Subcutaneous abdominal adipose tissue (tissue), 5 donors: ENCODE results near the gene FGL2.

Experiments
- H3K27ac ChIP-seq: one replicate; pipeline ENCODE4 v1.7.0; 2013; ENCODE audit warnings: low read depth, mild to moderate bottlenecking, inconsistent platforms, low read length, moderate library complexity
- H3K27me3 ChIP-seq, 5 donors: one replicate each; pipeline ENCODE4 v1.7.0; 2013; ENCODE audit warnings: low read length in 5 of 5, inconsistent platforms in 1 of 5; ENCODE audit not compliant: control insufficient read depth in 5 of 5, insufficient read depth in 4 of 5
- H3K36me3 ChIP-seq, 5 donors: one replicate each; pipeline ENCODE4 v1.7.0; 2013; ENCODE audit warnings: low read length in 5 of 5; ENCODE audit not compliant: control insufficient read depth in 5 of 5, insufficient read depth in 5 of 5
- H3K4me1 ChIP-seq, 5 donors: one replicate each; pipeline ENCODE4 v1.7.0; 2013; ENCODE audit warnings: low read length in 5 of 5, mild to moderate bottlenecking in 3 of 5, moderate library complexity in 1 of 5; ENCODE audit not compliant: control insufficient read depth in 5 of 5, insufficient read depth in 5 of 5
- H3K4me3 ChIP-seq, 5 donors: one replicate each; pipeline ENCODE4 v1.7.0; 2013; ENCODE audit warnings: low read length in 5 of 5, low read depth in 1 of 5
- H3K9ac ChIP-seq, 5 donors: one replicate each; pipeline ENCODE4 v1.7.0; 2013; ENCODE audit warnings: low read length in 5 of 5, mild to moderate bottlenecking in 4 of 5, moderate library complexity in 3 of 5
- H3K9me3 ChIP-seq, 5 donors: one replicate each; pipeline ENCODE4 v1.7.0; 2013; ENCODE audit warnings: low read length in 5 of 5; ENCODE audit not compliant: control insufficient read depth in 5 of 5
- donor health status: healthy.
- donor health status: healthy.
- donor health status: healthy.
- donor health status: healthy.
- donor health status: healthy.

FGL2 gene, protein sequence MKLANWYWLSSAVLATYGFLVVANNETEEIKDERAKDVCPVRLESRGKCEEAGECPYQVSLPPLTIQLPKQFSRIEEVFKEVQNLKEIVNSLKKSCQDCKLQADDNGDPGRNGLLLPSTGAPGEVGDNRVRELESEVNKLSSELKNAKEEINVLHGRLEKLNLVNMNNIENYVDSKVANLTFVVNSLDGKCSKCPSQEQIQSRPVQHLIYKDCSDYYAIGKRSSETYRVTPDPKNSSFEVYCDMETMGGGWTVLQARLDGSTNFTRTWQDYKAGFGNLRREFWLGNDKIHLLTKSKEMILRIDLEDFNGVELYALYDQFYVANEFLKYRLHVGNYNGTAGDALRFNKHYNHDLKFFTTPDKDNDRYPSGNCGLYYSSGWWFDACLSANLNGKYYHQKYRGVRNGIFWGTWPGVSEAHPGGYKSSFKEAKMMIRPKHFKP

DNA sequence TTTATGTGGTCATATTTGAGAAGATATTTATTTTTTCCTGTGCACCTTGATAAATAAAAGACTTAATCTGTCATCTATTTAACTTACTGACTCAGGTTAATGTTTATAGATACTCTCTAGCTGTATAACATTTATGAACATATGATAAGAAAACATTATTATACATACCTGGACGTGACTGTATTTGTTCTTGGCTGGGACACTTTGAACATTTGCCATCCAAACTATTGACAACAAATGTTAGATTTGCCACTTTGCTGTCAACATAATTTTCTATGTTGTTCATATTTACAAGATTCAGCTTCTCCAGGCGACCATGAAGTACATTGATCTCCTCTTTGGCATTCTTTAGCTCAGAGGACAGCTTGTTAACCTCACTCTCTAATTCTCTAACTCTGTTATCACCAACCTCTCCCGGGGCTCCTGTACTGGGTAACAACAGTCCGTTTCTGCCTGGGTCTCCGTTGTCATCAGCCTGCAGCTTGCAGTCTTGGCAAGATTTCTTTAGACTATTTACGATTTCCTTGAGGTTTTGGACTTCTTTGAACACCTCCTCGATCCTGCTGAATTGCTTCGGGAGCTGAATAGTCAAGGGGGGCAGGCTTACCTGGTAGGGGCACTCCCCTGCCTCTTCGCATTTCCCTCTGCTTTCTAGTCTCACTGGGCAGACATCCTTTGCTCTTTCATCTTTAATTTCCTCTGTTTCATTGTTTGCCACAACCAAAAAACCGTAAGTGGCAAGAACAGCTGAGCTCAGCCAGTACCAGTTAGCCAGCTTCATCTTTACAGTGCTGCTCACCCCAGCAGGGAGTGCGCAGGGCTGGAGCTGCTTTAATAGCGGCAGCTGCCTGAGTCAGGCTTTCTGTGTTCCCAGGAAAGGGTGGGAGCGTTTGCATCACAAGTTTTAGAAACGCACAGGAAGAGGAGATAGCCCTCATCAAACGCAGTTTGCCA lies at the start of gene FGL2:
TSS of gene FGL2 (minus strand) at position 807 of the 954 bp plus-strand sequence. CDS start at position 781, 26 bp downstream.
- no peaks in the 10 kb centered on the region for H3K9me3 ChIP-seq
- H3K27ac ChIP-seq = peak within 1 kb of the TSS; percentile 34
- H3K27me3 ChIP-seq = no peaks in the 10 kb centered on the region
- peak within 1 kb of the TSS; percentile 16 to 77 (median 46) for H3K9ac ChIP-seq
- H3K4me1 ChIP-seq = peaks cover 0 to 24% (median 11%) of the 10 kb centered on the region in 5 donors
- H3K36me3 ChIP-seq = no peaks in the 10 kb centered on the region
- H3K4me3 ChIP-seq = peak within 1 kb of the TSS; percentile 74 to 91 (median 76)

DNA sequence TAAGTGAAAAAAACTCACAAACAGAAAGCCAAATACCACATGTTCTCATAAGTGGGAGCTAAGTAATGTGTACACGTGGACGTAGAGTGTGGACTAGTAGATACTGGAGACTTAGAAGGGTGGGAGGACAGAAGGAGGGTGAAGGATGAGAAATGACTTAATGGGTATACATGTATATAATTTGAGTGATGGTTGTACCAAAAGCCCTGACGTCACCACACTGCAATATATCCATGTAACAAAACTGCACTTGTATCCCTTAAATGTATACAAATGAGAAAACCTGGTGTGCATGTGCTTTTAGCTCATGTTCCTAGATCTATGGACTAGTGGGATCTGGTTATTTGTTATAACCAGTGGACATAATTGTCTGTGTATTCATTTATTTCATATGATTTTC lies 48.5 kb upstream of the FGL2 start:
- Histone ChIP-seq H3K4me3 (no peak overlapping the region), H3K9ac (no peak overlapping the region), H3K4me1 (peaks cover 2 to 20% (median 17%) of the 10 kb centered on the region in 5 donors), H3K27ac (no peak overlapping the region), H3K27me3 (no peaks in the 10 kb centered on the region), H3K36me3 (no peaks in the 10 kb centered on the region), H3K9me3 (no peaks in the 10 kb centered on the region)

DNA sequence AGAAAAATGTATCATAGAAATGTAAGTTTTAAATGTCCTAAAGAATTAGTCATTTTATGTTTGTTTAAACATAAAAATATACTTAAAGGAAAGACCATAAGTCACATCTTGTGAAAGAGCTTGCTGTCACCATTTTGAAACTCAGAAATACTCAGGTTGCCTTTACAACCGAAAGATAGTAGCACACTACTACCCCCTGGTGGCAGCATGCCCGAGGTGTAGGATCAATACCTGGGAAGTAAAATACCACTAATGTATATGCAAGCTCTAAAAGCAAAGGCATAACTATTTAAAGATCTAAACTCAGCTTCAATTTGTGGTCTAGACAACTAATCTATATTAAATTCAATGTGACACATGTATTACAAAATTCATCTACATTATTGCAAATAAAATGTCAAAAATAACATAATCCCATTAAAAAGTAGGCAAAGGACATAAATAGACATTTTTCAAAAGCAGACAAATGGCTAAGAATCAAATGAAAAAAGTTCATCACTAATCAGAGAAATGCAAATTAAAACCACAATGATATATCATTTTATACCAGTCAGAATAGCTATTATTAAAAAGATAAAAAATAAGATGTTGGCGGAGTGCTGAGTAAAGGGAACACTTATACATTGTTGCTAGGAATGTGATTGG lies 47.7 kb upstream of the FGL2 start:
- no peaks in the 10 kb centered on the region for H3K27me3 ChIP-seq
- no peak overlapping the region for H3K27ac ChIP-seq
- no peak overlapping the region for H3K4me3 ChIP-seq
- no peaks in the 10 kb centered on the region for H3K36me3 ChIP-seq
- no peak overlapping the region for H3K9ac ChIP-seq
- peaks cover 2 to 20% (median 17%) of the 10 kb centered on the region in 5 donors for H3K4me1 ChIP-seq
- no peaks in the 10 kb centered on the region for H3K9me3 ChIP-seq

DNA sequence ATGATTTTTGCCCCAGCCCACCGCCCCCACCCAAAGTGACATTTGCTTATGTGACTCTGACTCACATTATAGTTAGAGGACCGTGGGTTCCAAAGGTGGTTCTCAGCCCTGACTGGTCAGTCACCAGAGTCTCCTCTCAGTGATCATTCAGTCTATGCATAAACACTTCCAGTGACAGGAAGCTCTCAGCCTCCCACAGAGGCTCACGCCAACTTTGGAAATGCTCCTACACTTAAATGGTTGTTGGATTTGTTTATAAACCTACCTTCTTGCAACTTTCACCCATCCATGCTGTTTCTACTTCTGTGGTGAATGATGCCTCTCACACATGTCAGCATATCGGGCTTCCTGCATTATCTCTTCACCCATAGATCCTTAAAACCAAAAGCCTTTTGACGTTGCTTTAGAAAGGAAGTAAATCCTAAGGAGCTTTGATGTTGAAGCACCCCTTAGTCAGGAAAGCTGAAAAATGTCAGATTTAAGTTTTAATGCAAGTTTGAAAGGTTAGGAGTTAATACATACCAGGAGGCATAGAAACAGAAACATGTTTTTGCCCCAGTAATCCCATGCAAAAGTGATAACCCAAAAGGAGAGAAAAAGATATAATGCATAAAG lies 46.5 kb upstream of the FGL2 start:
- Histone ChIP-seq H3K4me3 (no peak overlapping the region), H3K4me1 (peaks cover 2 to 20% (median 17%) of the 10 kb centered on the region in 5 donors), H3K9ac (peak overlapping the region in 1 of 5 donors; percentile 33), H3K36me3 (peaks cover 0 to 9% (median 3%) of the 10 kb centered on the region in 5 donors), H3K9me3 (no peaks in the 10 kb centered on the region), H3K27me3 (no peaks in the 10 kb centered on the region), H3K27ac (peak overlapping the region; percentile 52)

DNA sequence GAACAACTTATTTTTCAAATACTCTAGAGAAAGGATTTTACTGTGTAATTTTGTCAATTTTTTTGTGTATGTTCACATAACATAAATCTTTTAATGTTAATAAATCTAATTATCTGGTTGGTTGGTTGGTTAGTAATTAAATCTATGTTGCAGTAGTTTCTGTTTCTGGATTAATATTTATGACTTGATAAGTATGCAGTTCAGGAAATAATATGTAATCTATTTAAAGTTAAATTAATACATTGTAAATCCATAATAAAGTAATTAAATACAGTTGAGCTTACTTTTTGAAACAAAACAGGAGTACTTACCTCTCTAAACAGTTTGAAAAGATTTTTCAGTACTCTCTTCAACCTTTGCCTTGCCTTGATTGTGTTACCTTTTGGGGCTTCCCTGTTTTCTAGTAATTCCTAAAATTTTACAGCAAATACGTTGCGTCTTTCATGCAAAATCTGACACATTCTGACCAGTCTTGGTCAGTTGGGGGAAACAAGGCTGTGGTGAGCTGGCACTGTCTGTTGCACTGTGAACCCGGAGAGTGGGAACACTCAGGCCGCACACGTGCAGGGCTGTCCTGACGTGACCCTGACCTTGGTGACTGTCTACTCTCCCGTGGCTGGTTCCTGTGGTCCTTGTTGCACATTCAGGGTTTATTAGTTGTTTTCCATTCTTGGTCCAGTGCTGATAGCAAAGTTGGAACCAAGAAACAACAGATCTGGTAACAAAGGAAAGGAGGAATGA lies 45.6 kb upstream of the FGL2 start:
- H3K4me1 ChIP-seq = peaks cover 2 to 20% (median 17%) of the 10 kb centered on the region in 5 donors
- H3K4me3 ChIP-seq = peak overlapping the region in 1 of 5 donors; percentile 11
- H3K27ac ChIP-seq = peak overlapping the region; percentile 52

DNA sequence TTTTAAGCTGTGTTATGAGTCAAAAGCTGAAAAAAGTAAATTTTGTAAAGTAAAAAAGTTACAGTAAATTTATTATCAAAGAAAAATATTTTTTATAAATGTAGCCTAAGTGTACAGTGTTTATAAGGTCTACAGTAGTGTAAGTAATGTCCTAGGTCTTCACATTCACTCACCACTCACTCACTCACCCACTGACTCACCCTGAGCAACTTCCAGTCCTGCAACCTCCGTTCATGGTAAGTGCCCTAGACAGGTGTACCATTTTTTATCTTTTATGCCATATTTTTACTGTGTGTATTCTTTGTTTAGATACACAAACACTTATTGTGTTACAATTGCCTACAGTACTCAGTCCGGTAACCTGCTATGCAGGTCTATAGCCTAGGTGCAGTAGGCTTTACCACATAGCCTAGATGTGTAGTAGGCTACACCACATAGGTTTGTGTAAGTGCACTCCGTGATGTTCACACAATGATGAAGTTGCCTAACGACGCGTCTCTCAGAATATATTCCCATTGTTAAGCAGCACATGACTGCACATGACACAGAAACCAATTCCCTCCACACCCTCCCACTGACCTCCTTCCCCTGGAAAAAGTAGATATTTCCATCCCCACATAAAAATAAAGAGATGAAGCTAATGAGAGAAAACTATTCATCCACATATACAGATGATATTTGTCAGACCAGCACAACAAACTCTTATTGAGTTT lies 44.8 kb upstream of the FGL2 start:
- peaks cover 0 to 9% (median 4%) of the 10 kb centered on the region in 5 donors for H3K36me3 ChIP-seq
- H3K27me3 ChIP-seq = no peaks in the 10 kb centered on the region
- H3K4me1 ChIP-seq = peaks cover 2 to 20% (median 18%) of the 10 kb centered on the region in 5 donors
- no peak overlapping the region for H3K27ac ChIP-seq
- H3K4me3 ChIP-seq = no peak overlapping the region
- H3K9me3 ChIP-seq = no peaks in the 10 kb centered on the region
- H3K9ac ChIP-seq = no peak overlapping the region

More for the DNA sequence above, 45.6 kb upstream of the FGL2 start:
- Histone ChIP-seq H3K27me3 (no peaks in the 10 kb centered on the region), H3K9me3 (no peaks in the 10 kb centered on the region), H3K36me3 (peaks cover 0 to 9% (median 3%) of the 10 kb centered on the region in 5 donors), H3K9ac (no peak overlapping the region)

DNA sequence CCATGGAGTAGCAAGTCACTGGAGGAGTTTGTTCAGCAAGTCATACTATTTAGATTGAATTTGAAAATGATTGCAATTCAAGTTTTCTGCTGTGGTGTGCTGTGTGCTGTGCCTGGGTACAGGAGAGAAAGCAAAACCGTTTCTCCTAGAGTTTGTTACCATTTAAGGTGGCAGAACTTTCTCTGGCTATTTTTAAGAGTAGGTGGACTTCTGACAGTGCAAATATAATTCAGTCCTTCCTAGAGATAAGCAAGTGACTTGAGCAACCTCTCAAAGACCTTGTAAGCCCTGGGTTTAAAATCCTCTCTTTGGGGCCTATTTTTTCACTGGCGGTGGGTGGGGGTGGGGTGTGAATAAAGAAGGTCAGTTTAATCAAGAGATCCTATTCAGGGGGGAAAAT lies 42.9 kb upstream of the FGL2 start:
- no peaks in the 10 kb centered on the region for H3K27me3 ChIP-seq
- H3K9ac ChIP-seq = no peak overlapping the region
- H3K9me3 ChIP-seq = no peaks in the 10 kb centered on the region
- H3K36me3 ChIP-seq = peaks cover 0 to 15% (median 4%) of the 10 kb centered on the region in 5 donors
- H3K4me3 ChIP-seq = no peak overlapping the region
- H3K27ac ChIP-seq = no peak overlapping the region
- H3K4me1 ChIP-seq = peaks cover 2 to 29% (median 26%) of the 10 kb centered on the region in 5 donors

DNA sequence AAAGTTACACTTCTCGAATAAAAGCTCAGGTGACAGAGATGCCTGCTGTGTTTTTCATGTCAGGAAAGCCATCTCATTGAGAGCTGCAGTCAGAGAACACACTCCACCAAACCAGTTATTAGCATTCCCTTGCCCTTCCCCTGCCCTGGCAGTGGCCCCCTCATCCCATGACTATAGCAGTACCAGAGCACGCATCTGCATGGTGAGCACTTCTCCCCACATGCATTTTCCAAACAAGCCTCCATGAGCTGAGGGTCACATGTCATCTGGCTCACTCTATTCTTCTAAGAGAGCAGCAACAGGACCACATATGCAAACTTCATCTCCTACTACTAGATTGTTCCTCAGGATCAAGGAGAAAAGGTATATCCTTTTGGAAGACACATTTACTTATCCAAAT lies 42.4 kb upstream of the FGL2 start:
- peaks cover 0 to 15% (median 4%) of the 10 kb centered on the region in 5 donors for H3K36me3 ChIP-seq
- peaks cover 2 to 32% (median 29%) of the 10 kb centered on the region in 5 donors for H3K4me1 ChIP-seq
- H3K4me3 ChIP-seq = no peak overlapping the region
- no peaks in the 10 kb centered on the region for H3K9me3 ChIP-seq
- no peak overlapping the region for H3K9ac ChIP-seq
- no peak overlapping the region for H3K27ac ChIP-seq
- no peaks in the 10 kb centered on the region for H3K27me3 ChIP-seq
